Measurements from ENCODE around the gene RAB10. TPM values are rescaled to one million over a fixed set of nuclear protein-coding genes. Genes with fewer than 3 reads are reported as not detected.
A peak's percentile ranks its signal among the peaks of the same experiment; 100 is the strongest.

Gene RAB10
- total RNA-seq, 3 donors from 2014 or later, result 82.6 to 101 (median 100) TPM

DNA sequence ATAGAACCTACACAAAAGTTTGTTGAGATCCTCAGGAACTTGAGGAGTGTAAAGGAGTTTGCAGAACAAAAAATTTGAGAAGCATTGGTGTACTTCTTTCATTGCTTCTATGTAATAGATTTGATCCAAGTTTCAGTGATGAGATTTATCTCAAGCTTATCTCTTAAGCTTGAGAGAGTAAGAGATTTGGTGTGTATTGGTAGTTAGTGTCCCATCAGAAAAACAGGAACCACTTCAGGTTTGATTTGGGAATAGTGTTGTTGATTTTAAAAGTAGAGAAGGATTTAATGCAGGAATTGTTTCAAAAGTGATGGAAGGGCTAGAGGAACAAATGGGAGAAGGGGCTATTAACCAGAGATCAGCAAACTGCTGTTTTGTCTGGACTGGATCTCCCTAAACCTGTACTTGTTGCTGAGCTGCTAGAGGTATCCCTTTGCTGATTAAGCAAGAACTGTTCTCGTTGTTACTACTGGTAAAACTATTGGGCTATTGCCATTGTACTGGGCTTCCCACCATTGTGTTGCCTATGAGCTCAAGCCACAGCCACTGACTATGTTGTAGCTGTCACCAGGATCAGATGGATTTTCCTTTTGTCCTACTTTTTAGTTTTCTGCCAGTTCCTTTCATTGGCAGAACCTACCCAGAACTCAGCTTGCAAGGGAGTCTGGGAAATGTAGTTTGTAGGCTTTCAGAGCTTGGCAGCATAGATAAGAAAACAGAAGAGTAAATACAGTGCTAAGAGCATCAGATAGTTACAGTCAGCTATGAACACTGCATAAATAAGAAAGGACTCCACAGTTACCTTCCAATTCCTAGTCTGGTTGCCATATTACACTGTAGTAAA lies 39.3 kb downstream of the RAB10 start:
- Histone ChIP-seq H3K4me1 (no peaks in the 10 kb centered on the region), H3K27ac (no peak overlapping the region), H3K27me3 (no peaks in the 10 kb centered on the region), H3K4me3 (no peak overlapping the region), H3K9me3 (no peaks in the 10 kb centered on the region), H3K36me3 (no peaks in the 10 kb centered on the region)
- no peak for DNase-seq (ENCODE audit: low spot score in 2 of 2)
- intact Hi-C loops (cut with DNase I; ENCODE audit: low total_unique reads), result no loop called here
- TF ChIP-seq, protein P1, sequence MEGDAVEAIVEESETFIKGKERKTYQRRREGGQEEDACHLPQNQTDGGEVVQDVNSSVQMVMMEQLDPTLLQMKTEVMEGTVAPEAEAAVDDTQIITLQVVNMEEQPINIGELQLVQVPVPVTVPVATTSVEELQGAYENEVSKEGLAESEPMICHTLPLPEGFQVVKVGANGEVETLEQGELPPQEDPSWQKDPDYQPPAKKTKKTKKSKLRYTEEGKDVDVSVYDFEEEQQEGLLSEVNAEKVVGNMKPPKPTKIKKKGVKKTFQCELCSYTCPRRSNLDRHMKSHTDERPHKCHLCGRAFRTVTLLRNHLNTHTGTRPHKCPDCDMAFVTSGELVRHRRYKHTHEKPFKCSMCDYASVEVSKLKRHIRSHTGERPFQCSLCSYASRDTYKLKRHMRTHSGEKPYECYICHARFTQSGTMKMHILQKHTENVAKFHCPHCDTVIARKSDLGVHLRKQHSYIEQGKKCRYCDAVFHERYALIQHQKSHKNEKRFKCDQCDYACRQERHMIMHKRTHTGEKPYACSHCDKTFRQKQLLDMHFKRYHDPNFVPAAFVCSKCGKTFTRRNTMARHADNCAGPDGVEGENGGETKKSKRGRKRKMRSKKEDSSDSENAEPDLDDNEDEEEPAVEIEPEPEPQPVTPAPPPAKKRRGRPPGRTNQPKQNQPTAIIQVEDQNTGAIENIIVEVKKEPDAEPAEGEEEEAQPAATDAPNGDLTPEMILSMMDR (IDR thresholded peaks at IDR 0.05), result no peak
- TF ChIP-seq POLR2A (IDR thresholded peaks at IDR 0.05) (no peak), POLR2AphosphoS5 (IDR thresholded peaks at IDR 0.05) (no peak)

DNA sequence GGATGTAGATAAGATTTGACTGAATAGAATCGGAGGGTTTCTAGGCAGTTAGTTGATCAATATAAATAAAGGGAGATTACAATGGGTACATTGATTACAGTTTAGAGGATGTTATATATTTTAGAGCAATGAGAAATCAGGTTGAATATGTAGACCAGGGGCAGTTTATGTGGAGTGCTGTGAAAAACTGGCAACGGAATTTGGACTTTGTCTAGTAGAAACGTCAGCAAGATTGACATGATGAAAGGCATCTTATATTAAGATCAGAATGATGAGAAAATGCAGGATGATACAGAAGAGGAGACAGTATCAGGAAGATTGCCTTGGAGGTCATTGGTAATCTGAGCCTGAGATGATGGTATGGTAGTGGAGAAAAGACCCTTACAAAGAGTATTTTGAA lies 39.9 kb downstream of the RAB10 start:
- TF ChIP-seq POLR2AphosphoS5 (IDR thresholded peaks at IDR 0.05) (no peak), POLR2A (IDR thresholded peaks at IDR 0.05) (no peak)
- TF ChIP-seq, protein P1 (IDR thresholded peaks at IDR 0.05), result no peak
- H3K4me1 ChIP-seq, result no peaks in the 10 kb centered on the region
- no peaks in the 10 kb centered on the region for H3K9me3 ChIP-seq
- H3K27me3 ChIP-seq, result no peaks in the 10 kb centered on the region
- no peak for DNase-seq (ENCODE audit: low spot score in 2 of 2)
- no peaks in the 10 kb centered on the region for H3K36me3 ChIP-seq
- H3K27ac ChIP-seq, result no peak overlapping the region
- no peak overlapping the region for H3K4me3 ChIP-seq
- intact Hi-C loops (cut with DNase I; ENCODE audit: low total_unique reads), result no loop called here

DNA sequence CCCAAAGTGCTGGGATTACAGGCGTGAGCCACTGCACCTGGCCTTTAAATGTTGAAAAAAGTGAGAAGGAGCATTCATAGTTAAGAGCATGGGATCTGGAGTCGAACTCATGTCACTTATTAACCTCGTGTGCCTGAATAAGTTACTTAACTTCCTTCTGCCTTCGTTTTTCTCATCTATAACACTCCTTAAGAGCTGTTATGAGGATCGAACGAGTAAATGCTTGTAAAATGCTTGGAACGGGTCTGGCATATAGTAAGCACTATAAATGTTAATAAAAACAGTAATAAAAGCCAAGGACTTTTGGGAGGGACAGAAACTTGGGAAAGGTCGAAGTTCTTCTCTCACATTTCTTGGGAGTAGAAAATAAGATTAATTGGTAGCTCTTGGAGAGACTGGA lies 40.8 kb downstream of the RAB10 start:
- Histone ChIP-seq H3K4me1 (no peaks in the 10 kb centered on the region), H3K9me3 (no peaks in the 10 kb centered on the region), H3K27me3 (no peaks in the 10 kb centered on the region), H3K27ac (no peak overlapping the region), H3K36me3 (no peaks in the 10 kb centered on the region), H3K4me3 (no peak overlapping the region)
- no peak for DNase-seq (ENCODE audit: low spot score in 2 of 2)
- TF ChIP-seq POLR2AphosphoS5 (IDR thresholded peaks at IDR 0.05), result no peak
- TF ChIP-seq, protein P1 (IDR thresholded peaks at IDR 0.05), result no peak
- TF ChIP-seq POLR2A (IDR thresholded peaks at IDR 0.05), result no peak
- intact Hi-C loops (cut with DNase I; ENCODE audit: low total_unique reads), result no loop called here

DNA sequence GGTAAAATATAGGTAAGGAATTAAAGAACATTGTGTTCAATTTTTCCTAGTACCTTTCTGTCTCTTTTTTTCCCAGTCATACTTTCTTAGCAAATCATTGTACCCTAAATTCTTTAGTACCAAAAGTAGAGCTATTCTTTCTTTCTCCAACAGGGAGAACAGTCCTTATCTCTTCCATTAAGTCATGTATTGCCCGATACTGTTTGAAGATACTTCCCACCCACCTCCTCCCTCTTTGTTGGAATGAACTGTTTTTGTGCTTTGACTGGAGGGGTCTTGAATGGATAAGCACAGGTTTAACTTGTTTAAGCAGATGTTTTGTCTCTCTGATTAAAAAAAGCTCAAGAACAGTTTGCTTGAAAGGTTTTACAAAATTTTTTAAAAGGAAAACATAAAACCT lies 41.3 kb downstream of the RAB10 start:
- Histone ChIP-seq H3K27ac (no peak overlapping the region), H3K4me3 (no peak overlapping the region), H3K36me3 (no peaks in the 10 kb centered on the region), H3K4me1 (no peaks in the 10 kb centered on the region), H3K9me3 (no peaks in the 10 kb centered on the region), H3K27me3 (no peaks in the 10 kb centered on the region)
- no peak for TF ChIP-seq POLR2A (IDR thresholded peaks at IDR 0.05)
- TF ChIP-seq, protein P1 (IDR thresholded peaks at IDR 0.05), result no peak
- no peak for TF ChIP-seq POLR2AphosphoS5 (IDR thresholded peaks at IDR 0.05)
- intact Hi-C loops (cut with DNase I; ENCODE audit: low total_unique reads), result no loop called here
- no peak for DNase-seq (ENCODE audit: low spot score in 2 of 2)

DNA sequence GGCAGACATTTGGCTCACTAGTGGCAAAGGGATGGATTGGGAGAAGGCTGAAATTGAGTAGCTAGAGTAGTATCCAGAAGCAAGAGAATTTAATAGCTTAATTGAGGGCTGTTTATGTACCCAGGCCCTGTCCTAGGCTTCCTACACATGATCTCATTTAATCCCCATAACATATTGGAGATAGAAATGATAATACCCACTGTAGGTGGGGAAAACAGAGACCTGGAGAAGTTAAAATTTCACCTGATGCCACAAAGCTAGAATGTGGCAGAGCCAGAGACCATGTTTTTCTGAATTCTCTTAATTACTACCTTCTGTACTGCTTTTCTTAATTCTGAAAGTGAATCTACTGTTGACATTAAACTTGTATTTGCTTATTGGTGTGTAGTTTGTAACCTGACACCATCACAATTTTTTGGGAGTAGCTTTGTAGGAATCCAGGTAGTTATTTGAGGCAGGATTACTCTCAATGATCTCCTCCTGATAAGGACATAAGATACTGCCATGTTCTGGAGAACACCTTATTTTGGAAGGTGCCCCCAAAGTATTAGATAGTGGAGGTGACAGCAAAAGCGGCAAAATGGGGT lies 42.2 kb downstream of the RAB10 start:
- no peak for DNase-seq (ENCODE audit: low spot score in 2 of 2)
- TF ChIP-seq POLR2A (IDR thresholded peaks at IDR 0.05) (no peak), POLR2AphosphoS5 (IDR thresholded peaks at IDR 0.05) (no peak)
- TF ChIP-seq, protein P1 (IDR thresholded peaks at IDR 0.05), result no peak
- peak overlapping the region in 1 of 2 donors; percentile 2 for H3K27ac ChIP-seq
- H3K4me1 ChIP-seq, result no peaks in the 10 kb centered on the region
- no peaks in the 10 kb centered on the region for H3K36me3 ChIP-seq
- H3K4me3 ChIP-seq, result no peak overlapping the region
- intact Hi-C loops (cut with DNase I; ENCODE audit: low total_unique reads), result no loop called here
- peaks cover 0 to 6% of the 10 kb centered on the region in 2 donors for H3K9me3 ChIP-seq
- no peaks in the 10 kb centered on the region for H3K27me3 ChIP-seq
